Thyroid gland (tissue), 4 donors: ENCODE data around the gene SMIM27. TPM values are rescaled to one million over a fixed set of nuclear protein-coding genes. Genes with fewer than 3 reads are reported as not detected.

Experiments
- DNase-seq, 2 donors: peaks; one replicate each; pipeline ENCODE4 v3.0.0-alpha.2; 2019
- H3K27ac ChIP-seq, 3 donors: fragments of 200-600 bp; sonication (generic); 1 replicate in 2 of 3; 2 replicates in 1 of 3; pipeline ENCODE4 v1.5.1; 2016 to 2019; ENCODE audit warnings: mild to moderate bottlenecking in 1 of 3, moderate library complexity in 1 of 3
- H3K27me3 ChIP-seq: fragments of 200-600 bp; sonication (generic); one replicate; pipeline ENCODE4 v1.5.1; 2019
- H3K36me3 ChIP-seq, 2 donors: fragments of 200-600 bp; sonication (generic); one replicate each; pipeline ENCODE4 v1.5.1; 2016 to 2019
- H3K4me1 ChIP-seq, 2 donors: fragments of 200-600 bp; sonication (generic); one replicate each; pipeline ENCODE4 v1.5.1; 2017 to 2019
- H3K4me3 ChIP-seq, 3 donors: fragments of 200-600 bp; sonication (generic); replicated peaks in 1 of 3; 1 replicate in 2 of 3; 2 replicates in 1 of 3; pipeline ENCODE4 v1.5.1; 2016; ENCODE audit warnings: mild to moderate bottlenecking in 1 of 3
- H3K9me3 ChIP-seq: fragments of 200-600 bp; sonication (generic); one replicate; pipeline ENCODE4 v1.5.1; 2017
- POLR2A ChIP-seq, 2 donors: fragments of 450-650 bp; IDR thresholded peaks; one replicate each; pipeline ENCODE4 v1.6.1; 2017; ENCODE audit warnings: antibody characterized with exemption in 2 of 2, mild to moderate bottlenecking in 2 of 2, moderate library complexity in 1 of 2
- WGBS, 2 donors: methylation state at CpG; one replicate each; pipeline ENCODE4 v1.1.5; 2017; 5-methylcytosine and 5-hydroxymethylcytosine counted together
- intact Hi-C: fragments of 100-400 bp; cut with DNase I; formaldehyde crosslinking; loops from one replicate; pipeline ENCODE4 v1.15.1; 2023
- total RNA-seq, 4 donors: library from RNA; depleted of rRNA; stranded (reverse); fragments of >200 nt; gene quantifications; one replicate each; pipeline ENCODE4 v1.2.3, GENCODE V29; 2016
- TF ChIP-seq, protein P1 (sequence below), 6 experiments: fragments of 200-600 bp in 3 of 6; fragments of 450-650 bp in 3 of 6; sonication (generic) in 3 of 6; IDR thresholded peaks; one replicate each; pipeline ENCODE4 v1.5.1; 2016 to 2019; ENCODE audit warnings: antibody characterized with exemption in 6 of 6, mild to moderate bottlenecking in 2 of 6, inconsistent platforms in 1 of 6, moderate library complexity in 1 of 6

The SMIM27 gene
- total RNA-seq, 4 donors from 2014 or later, result 1.3 to 23.9 (median 9.9) TPM

DNA sequence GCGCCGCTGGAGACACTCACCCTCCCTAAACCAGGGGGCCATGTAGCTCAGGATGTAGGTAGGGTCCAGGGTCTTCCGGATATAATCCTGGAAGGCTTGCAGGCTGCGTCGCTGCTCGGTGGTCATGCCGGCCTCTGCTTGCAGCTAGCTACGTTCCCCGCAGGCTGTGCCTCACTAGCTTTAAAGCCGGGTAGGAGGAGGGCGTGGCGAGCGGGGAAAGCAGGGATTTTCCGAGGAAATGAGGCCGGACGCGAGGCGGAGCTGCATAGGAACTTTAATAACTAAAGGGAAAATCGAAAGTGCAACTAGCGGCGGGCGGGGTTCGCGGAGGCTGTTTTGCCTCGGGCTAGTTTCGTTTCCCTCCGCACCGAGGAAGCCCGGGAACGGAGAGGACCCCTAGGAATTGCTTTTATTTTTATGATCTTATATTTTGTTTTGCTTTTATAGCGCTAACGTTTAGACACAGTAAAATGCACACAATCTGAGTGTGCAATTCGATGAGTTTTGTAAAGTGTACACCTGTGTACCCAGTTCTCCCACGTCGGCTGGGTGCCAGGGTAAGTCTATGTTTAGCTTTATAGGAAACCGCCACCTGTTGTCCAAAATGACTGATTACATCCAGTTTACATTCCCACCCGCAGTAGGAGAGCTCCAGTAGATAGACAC is 26.0 kb upstream of the SMIM27 start, which contains the start of gene RIGI:
Gene RIGI (minus strand): TSS at position 156 of the 666 bp plus-strand sequence. CDS start 30 bp downstream, at position 126.
- H3K36me3 ChIP-seq, result no peaks in the 10 kb centered on the region
- WGBS, 2 donors, result 0% methylated on average over 30 to 37 of the region's 37 CpGs
- DNase-seq, result peak; percentile 95 to 96
- H3K9me3 ChIP-seq, result no peaks in the 10 kb centered on the region
- intact Hi-C loops, result loop anchor here (5.0 kb wide), 2 partner anchors 56 to 149 kb away; no protein-coding TSS in a partner anchor
- H3K27me3 ChIP-seq, result no peaks in the 10 kb centered on the region
- peaks cover 0 to 23% of the 10 kb centered on the region in 2 donors for H3K4me1 ChIP-seq
- peak within 1 kb of the TSS; percentile 32 to 35 (median 32) for H3K4me3 ChIP-seq
- TF ChIP-seq, protein P1, sequence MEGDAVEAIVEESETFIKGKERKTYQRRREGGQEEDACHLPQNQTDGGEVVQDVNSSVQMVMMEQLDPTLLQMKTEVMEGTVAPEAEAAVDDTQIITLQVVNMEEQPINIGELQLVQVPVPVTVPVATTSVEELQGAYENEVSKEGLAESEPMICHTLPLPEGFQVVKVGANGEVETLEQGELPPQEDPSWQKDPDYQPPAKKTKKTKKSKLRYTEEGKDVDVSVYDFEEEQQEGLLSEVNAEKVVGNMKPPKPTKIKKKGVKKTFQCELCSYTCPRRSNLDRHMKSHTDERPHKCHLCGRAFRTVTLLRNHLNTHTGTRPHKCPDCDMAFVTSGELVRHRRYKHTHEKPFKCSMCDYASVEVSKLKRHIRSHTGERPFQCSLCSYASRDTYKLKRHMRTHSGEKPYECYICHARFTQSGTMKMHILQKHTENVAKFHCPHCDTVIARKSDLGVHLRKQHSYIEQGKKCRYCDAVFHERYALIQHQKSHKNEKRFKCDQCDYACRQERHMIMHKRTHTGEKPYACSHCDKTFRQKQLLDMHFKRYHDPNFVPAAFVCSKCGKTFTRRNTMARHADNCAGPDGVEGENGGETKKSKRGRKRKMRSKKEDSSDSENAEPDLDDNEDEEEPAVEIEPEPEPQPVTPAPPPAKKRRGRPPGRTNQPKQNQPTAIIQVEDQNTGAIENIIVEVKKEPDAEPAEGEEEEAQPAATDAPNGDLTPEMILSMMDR (IDR thresholded peaks at IDR 0.05), result peak in 5 of 6 experiments; percentile 35 to 88 (median 56)
- TF ChIP-seq POLR2A (IDR thresholded peaks at IDR 0.05), result peak in 1 of 2 donors; percentile 84
- H3K27ac ChIP-seq, result peak within 1 kb of the TSS; percentile 66 to 95 (median 78)

DNA sequence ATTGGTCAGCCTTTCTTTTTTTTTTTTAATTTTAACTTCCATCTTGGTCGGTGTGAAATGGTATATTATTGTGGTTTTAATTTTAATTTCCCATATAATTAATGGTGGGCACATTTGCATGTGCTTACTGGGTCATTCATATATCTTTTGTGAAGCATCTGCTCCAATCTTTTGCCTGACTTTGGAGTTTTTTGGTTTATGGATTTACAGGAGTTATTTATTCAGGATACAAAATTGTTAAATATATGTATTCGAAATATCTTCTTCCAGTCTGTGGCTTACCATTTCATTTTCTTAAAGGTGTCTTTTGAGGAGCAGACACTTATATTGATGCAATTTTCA is 25.4 kb upstream of the SMIM27 start:
- DNase-seq, result no peak
- Histone ChIP-seq H3K36me3 (no peaks in the 10 kb centered on the region), H3K27me3 (no peaks in the 10 kb centered on the region), H3K4me3 (peak overlapping the region; percentile 32 to 35 (median 32)), H3K27ac (peak overlapping the region; percentile 66 to 95 (median 78)), H3K9me3 (no peaks in the 10 kb centered on the region), H3K4me1 (peaks cover 0 to 23% of the 10 kb centered on the region in 2 donors)
- no peak for TF ChIP-seq POLR2A (IDR thresholded peaks at IDR 0.05)
- TF ChIP-seq, protein P1 (IDR thresholded peaks at IDR 0.05), result no peak
- 16 to 17% methylated on average over 2 of the region's 2 CpGs for WGBS, 2 donors
- intact Hi-C loops, result loop anchor here (5.0 kb wide), 2 partner anchors 56 to 149 kb away; no protein-coding TSS in a partner anchor

DNA sequence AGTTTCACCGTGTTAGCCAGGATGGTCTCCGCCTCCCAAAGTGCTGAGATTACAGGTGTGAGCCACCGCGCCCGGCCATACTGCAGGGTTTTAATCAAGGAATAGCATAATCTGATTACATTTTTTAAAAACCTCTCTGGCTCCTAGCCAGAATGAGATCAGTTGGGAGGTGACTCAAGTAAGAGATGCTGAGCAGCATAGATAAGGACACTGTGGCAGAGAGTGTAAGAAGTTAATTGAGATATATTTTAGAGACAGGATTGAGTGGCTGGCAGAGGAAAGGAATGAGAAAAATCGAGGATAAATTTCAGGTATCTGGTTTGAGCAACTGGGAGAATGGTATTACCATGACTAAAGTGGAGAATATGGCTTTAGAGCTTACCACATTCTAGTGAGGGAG is 18.8 kb upstream of the SMIM27 start:
- no peaks in the 10 kb centered on the region for H3K4me1 ChIP-seq
- 95 to 96% methylated on average over 6 of the region's 6 CpGs for WGBS, 2 donors
- TF ChIP-seq POLR2A (IDR thresholded peaks at IDR 0.05), result no peak
- TF ChIP-seq, protein P1 (IDR thresholded peaks at IDR 0.05), result no peak
- no peak for DNase-seq
- no peak overlapping the region for H3K4me3 ChIP-seq
- no peak overlapping the region for H3K27ac ChIP-seq
- intact Hi-C loops, result no loop called here
- no peaks in the 10 kb centered on the region for H3K36me3 ChIP-seq
- H3K27me3 ChIP-seq, result no peaks in the 10 kb centered on the region
- H3K9me3 ChIP-seq, result no peaks in the 10 kb centered on the region

DNA sequence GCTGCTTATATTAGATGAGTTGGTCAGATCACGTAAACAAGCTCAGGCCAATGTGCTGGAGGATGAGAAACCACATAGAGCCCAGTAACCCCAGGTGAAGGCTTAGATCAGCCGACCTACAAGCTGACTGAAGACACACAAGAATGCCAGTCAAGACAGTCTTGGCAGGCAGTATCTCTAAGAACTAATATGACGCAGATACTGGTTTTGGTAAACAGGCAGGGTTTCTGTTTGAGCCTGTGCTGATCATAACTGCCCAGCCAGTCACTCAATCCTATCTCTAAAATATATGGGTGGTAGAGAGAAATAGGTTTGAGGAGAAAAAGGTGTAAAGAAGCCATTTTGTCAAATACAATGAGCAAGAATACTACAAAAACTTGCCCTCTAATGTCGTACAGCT is 18.3 kb upstream of the SMIM27 start:
- 97 to 98% methylated on average over 4 of the region's 4 CpGs for WGBS, 2 donors

DNA sequence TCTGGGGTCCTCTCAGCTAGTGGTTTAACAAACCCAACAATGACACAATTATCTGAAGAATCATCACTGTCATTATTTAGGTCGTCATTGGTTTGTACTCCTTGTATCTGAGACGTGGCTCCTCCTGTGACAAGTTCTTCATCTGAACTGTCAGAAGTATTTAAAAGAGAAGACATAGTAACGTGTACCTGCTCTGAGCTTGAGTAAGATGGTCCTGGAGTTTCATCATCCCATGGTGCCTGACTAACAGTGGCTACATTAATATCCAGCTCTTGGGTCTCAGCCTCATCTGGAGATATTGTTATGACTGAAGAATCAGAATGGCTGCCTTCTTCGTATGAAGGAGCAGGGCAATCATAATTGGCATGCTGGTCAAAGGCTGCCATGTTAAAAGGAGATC is 9.1 kb upstream of the SMIM27 start:
- Histone ChIP-seq H3K27me3 (no peaks in the 10 kb centered on the region), H3K4me1 (no peaks in the 10 kb centered on the region), H3K36me3 (peaks cover 7 to 10% of the 10 kb centered on the region in 2 donors), H3K4me3 (no peak overlapping the region), H3K9me3 (no peaks in the 10 kb centered on the region), H3K27ac (no peak overlapping the region)
- 96% methylated on average over 4 of the region's 4 CpGs for WGBS, 2 donors
- TF ChIP-seq, protein P1 (IDR thresholded peaks at IDR 0.05), result no peak
- no peak for TF ChIP-seq POLR2A (IDR thresholded peaks at IDR 0.05)
- DNase-seq, result no peak
- intact Hi-C loops, result no loop called here

More for the DNA sequence above, 18.3 kb upstream of the SMIM27 start:
- Histone ChIP-seq H3K4me3 (no peak overlapping the region), H3K36me3 (no peaks in the 10 kb centered on the region), H3K9me3 (no peaks in the 10 kb centered on the region), H3K27me3 (no peaks in the 10 kb centered on the region), H3K4me1 (no peaks in the 10 kb centered on the region), H3K27ac (no peak overlapping the region)
- intact Hi-C loops, result no loop called here
- TF ChIP-seq POLR2A (IDR thresholded peaks at IDR 0.05), result no peak
- TF ChIP-seq, protein P1 (IDR thresholded peaks at IDR 0.05), result no peak
- no peak for DNase-seq
